H1 (cell line): ENCODE data around the gene CREB1. TPM values are rescaled to one million over a fixed set of nuclear protein-coding genes. Genes with fewer than 3 reads are reported as not detected.

Experiments
- CTCF ChIA-PET: fragments of 300-600 bp; sonication (Branson Sonifier 250); formaldehyde crosslinking; loops from one replicate; lab custom pipeline; 2021; ENCODE audit not compliant: partially characterized antibody; lab: Charles Lee
- POLR2A ChIA-PET: fragments of 300-600 bp; sonication (Branson Sonifier 250); formaldehyde crosslinking; loops from one replicate; lab custom pipeline; 2021; ENCODE audit warnings: inconsistent platforms; ENCODE audit not compliant: partially characterized antibody; lab: Charles Lee
- DNase-seq, 2 experiments: peaks; one replicate each; pipeline versions ENCODE4 v3.0.0 to v3.0.0-alpha.2; 2010 to 2022; ENCODE audit warnings: low spot score in 2 of 2, low read depth in 1 of 2, mixed read lengths in 1 of 2
- FAIRE-seq: peaks from 2 replicates; lab custom pipeline; 2011; peaks lifted over from hg19 to GRCh38; lab: Jason Lieb, UNC
- H2AFZ ChIP-seq: 2 replicates; pipeline ENCODE4 v1.8.1; 2012; ENCODE audit warnings: low read length, inconsistent platforms
- H2AK5ac ChIP-seq: 2 replicates; pipeline ENCODE4 v1.6.1; 2013; ENCODE audit warnings: low read depth, low read length
- H2BK120ac ChIP-seq: replicated peaks from 2 replicates; pipeline ENCODE3; 2013; ENCODE audit warnings: low read depth, low read length, inconsistent platforms
- H2BK12ac ChIP-seq: 2 replicates; pipeline ENCODE4 v1.6.1; 2013; ENCODE audit warnings: low read depth, low read length
- H2BK15ac ChIP-seq: 2 replicates; pipeline ENCODE4 v1.6.1; 2013; ENCODE audit warnings: low read length
- H2BK20ac ChIP-seq: 2 replicates; pipeline ENCODE4 v1.6.1; 2013; ENCODE audit warnings: low read length
- H2BK5ac ChIP-seq: 2 replicates; pipeline ENCODE4 v1.6.1; 2013; ENCODE audit warnings: low read depth, low read length
- H3K14ac ChIP-seq: 2 replicates; pipeline ENCODE4 v1.6.1; 2013; ENCODE audit warnings: inconsistent platforms; ENCODE audit not compliant: insufficient read length
- H3K18ac ChIP-seq: 2 replicates; pipeline ENCODE4 v1.6.1; 2013; ENCODE audit warnings: low read length; ENCODE audit errors: extremely low read depth
- H3K23ac ChIP-seq: 2 replicates; pipeline ENCODE4 v1.6.1; 2013; ENCODE audit warnings: inconsistent platforms; ENCODE audit not compliant: insufficient read length
- H3K23me2 ChIP-seq: 2 replicates; pipeline ENCODE4 v1.6.1; 2013; ENCODE audit warnings: low read depth, low read length
- H3K27ac ChIP-seq: 2 replicates; pipeline ENCODE4 v1.6.1; 2011; ENCODE audit warnings: low read depth, low read length, inconsistent platforms
- H3K27me3 ChIP-seq, 4 experiments: replicated peaks in 1 of 4; 1 replicate in 1 of 4; 2 replicates in 3 of 4; pipeline versions ENCODE4 v1.6.1 to v1.8.1; 2011 to 2013; ENCODE audit warnings: low read length in 3 of 4, mild to moderate bottlenecking in 3 of 4, inconsistent platforms in 2 of 4, mixed read lengths in 2 of 4, moderate library complexity in 1 of 4; ENCODE audit not compliant: control insufficient read depth in 3 of 4, insufficient read depth in 3 of 4; ENCODE audit errors: extremely low read depth in 1 of 4
- H3K36me3 ChIP-seq, 4 experiments: 2 replicates each; pipeline versions ENCODE4 v1.6.1 to v1.8.1; 2011 to 2013; ENCODE audit warnings: mild to moderate bottlenecking in 4 of 4, low read length in 3 of 4, moderate library complexity in 2 of 4, control low read depth in 1 of 4, inconsistent platforms in 1 of 4; ENCODE audit not compliant: insufficient read depth in 4 of 4, control insufficient read depth in 2 of 4
- H3K4ac ChIP-seq: replicated peaks from 2 replicates; pipeline ENCODE3; 2013; ENCODE audit warnings: low read length, low read depth, mixed read lengths, inconsistent platforms; ENCODE audit not compliant: insufficient read length
- H3K4me1 ChIP-seq, 4 experiments: replicated peaks in 1 of 4; 1 replicate in 1 of 4; 2 replicates in 3 of 4; pipeline versions ENCODE4 v1.6.1 to v1.8.1; 2011 to 2013; ENCODE audit warnings: low read length in 3 of 4, inconsistent platforms in 2 of 4, mixed read lengths in 1 of 4; ENCODE audit not compliant: insufficient read depth in 4 of 4, control insufficient read depth in 3 of 4
- H3K4me2 ChIP-seq, 2 experiments: 2 replicates each; pipeline versions ENCODE4 v1.6.1 to v1.8.1; 2011 to 2013; ENCODE audit warnings: low read depth in 2 of 2, low read length in 2 of 2, control low read depth in 1 of 2, inconsistent platforms in 1 of 2, mild to moderate bottlenecking in 1 of 2; ENCODE audit not compliant: insufficient read depth in 1 of 2
- H3K4me3 ChIP-seq, 4 experiments: fragments of 200-600, 300-600 bp in 1 of 4; sonication (generic), shearing (Covaris generic), sonication (Bioruptor Twin) in 1 of 4; 2 replicates each; pipeline versions ENCODE4 v1.5.1 to v1.8.1; 2011 to 2016; ENCODE audit warnings: low read length in 4 of 4, low read depth in 3 of 4, control low read depth in 2 of 4, inconsistent platforms in 2 of 4, mild to moderate bottlenecking in 2 of 4, mixed read lengths in 1 of 4, moderate library complexity in 1 of 4; ENCODE audit not compliant: insufficient read depth in 2 of 4; ENCODE audit errors: extremely low read depth in 1 of 4
- H3K56ac ChIP-seq: replicated peaks from 2 replicates; pipeline ENCODE3; 2013; ENCODE audit warnings: low read depth, mild to moderate bottlenecking, mixed read lengths, low read length, inconsistent platforms; ENCODE audit not compliant: insufficient read length
- H3K79me1 ChIP-seq: 2 replicates; pipeline ENCODE4 v1.6.1; 2013; ENCODE audit warnings: low read depth, low read length, control low read depth
- H3K79me2 ChIP-seq, 2 experiments: 2 replicates each; pipeline versions ENCODE4 v1.6.1 to v1.8.1; 2012 to 2013; ENCODE audit warnings: low read length in 2 of 2, mild to moderate bottlenecking in 2 of 2, inconsistent platforms in 1 of 2; ENCODE audit not compliant: insufficient read depth in 2 of 2, control insufficient read depth in 1 of 2
- H3K9ac ChIP-seq, 4 experiments: replicated peaks in 1 of 4; 1 replicate in 1 of 4; 2 replicates in 3 of 4; pipeline versions ENCODE4 v1.6.1 to v1.8.1; 2011 to 2013; ENCODE audit warnings: low read depth in 3 of 4, low read length in 3 of 4, control low read depth in 2 of 4, mild to moderate bottlenecking in 2 of 4, moderate library complexity in 2 of 4, inconsistent platforms in 1 of 4; ENCODE audit errors: extremely low read depth in 1 of 4
- H3K9me3 ChIP-seq, 2 experiments: 2 replicates each; pipeline versions ENCODE4 v1.6.1 to v1.8.1; 2012 to 2013; ENCODE audit warnings: mild to moderate bottlenecking in 2 of 2, moderate library complexity in 2 of 2, control low read depth in 1 of 2, inconsistent platforms in 1 of 2, low read depth in 1 of 2, low read length in 1 of 2, mixed read lengths in 1 of 2; ENCODE audit not compliant: insufficient read depth in 2 of 2
- H4K20me1 ChIP-seq, 2 experiments: replicated peaks in 1 of 2; 2 replicates each; pipeline versions ENCODE3 to v1.8.1; 2011 to 2013; ENCODE audit warnings: inconsistent platforms in 2 of 2, low read length in 2 of 2, mild to moderate bottlenecking in 1 of 2; ENCODE audit not compliant: insufficient read depth in 2 of 2, control insufficient read depth in 1 of 2
- H4K5ac ChIP-seq: 2 replicates; pipeline ENCODE4 v1.6.1; 2013; ENCODE audit warnings: low read length, low read depth, mixed read lengths, inconsistent platforms; ENCODE audit not compliant: insufficient read length
- H4K8ac ChIP-seq: 2 replicates; pipeline ENCODE4 v1.8.0; 2013; ENCODE audit warnings: mild to moderate bottlenecking, moderate library complexity, low read length, inconsistent platforms; ENCODE audit not compliant: insufficient read depth; ENCODE audit errors: extremely low read depth
- H4K91ac ChIP-seq: replicated peaks from 2 replicates; pipeline ENCODE3; 2013; ENCODE audit warnings: low read length, mixed read lengths, inconsistent platforms; ENCODE audit not compliant: insufficient read length
- CHD2 ChIP-seq: IDR thresholded peaks from 2 replicates; pipeline ENCODE4 v1.6.1; 2012; ENCODE audit warnings: low read length, improper control_type of control experiment
- EZH2 ChIP-seq: fragments of 200-600 bp; sonication (generic); IDR thresholded peaks from 2 replicates; pipeline ENCODE4 v1.7.1; 2012; ENCODE audit warnings: low read depth, mild to moderate bottlenecking, moderate library complexity, low read length, inconsistent platforms; ENCODE audit not compliant: severe bottlenecking
- MAFK ChIP-seq: IDR thresholded peaks from 2 replicates; pipeline ENCODE4 v1.6.1; 2012; ENCODE audit warnings: low read depth, mild to moderate bottlenecking, improper control_type of control experiment, low read length
- POU5F1 ChIP-seq: IDR thresholded peaks from 2 replicates; pipeline ENCODE4 v1.6.1; 2011; ENCODE audit warnings: low read depth, mild to moderate bottlenecking, low read length, moderate library complexity
- RAD21 ChIP-seq, 2 experiments: IDR thresholded peaks in 1 of 2; conservative IDR thresholded peaks in 1 of 2; 2 replicates each; pipeline ENCODE4 v1.6.1; 2011; ENCODE audit warnings: low read depth in 2 of 2, low read length in 2 of 2, improper control_type of control experiment in 1 of 2, inconsistent platforms in 1 of 2, mild to moderate bottlenecking in 1 of 2, moderate library complexity in 1 of 2
- SP4 ChIP-seq: IDR thresholded peaks from 2 replicates; pipeline ENCODE4 v1.6.1; 2012; ENCODE audit warnings: low read length, inconsistent platforms
- YY1 ChIP-seq: IDR thresholded peaks from 2 replicates; pipeline ENCODE4 v1.6.1; 2011; ENCODE audit warnings: low read depth, mild to moderate bottlenecking, low read length
- WGBS, 2 experiments: shearing (Covaris generic) in 1 of 2; methylation state at CpG; one replicate each; pipeline versions ENCODE4 v1.1.6 to v1.1.7; 2013 to 2015; ENCODE audit warnings: low lambda C conversion rate in 2 of 2, mixed read lengths in 2 of 2, inconsistent platforms in 1 of 2, low coverage in 1 of 2, missing lambda C conversion rate in 1 of 2; ENCODE audit not compliant: insufficient replicate concordance in 2 of 2, insufficient coverage in 1 of 2, insufficient read length in 1 of 2; ENCODE audit errors: extremely low coverage in 1 of 2, missing lambda C conversion rate in 1 of 2; 5-methylcytosine and 5-hydroxymethylcytosine counted together
- polyA plus RNA-seq, 7 experiments: library from polyadenylated mRNA; depleted of rRNA in 3 of 7; stranded (reverse) in 5 of 7; unstranded in 2 of 7; fragments of >200 nt in 5 of 7; fragments of 200-250 nt in 2 of 7; gene quantifications; 1 replicate in 5 of 7; 2 replicates in 1 of 7; 4 replicates in 1 of 7; pipeline versions ENCODE4 v1.2.1 to v1.2.3, GENCODE V29; 2011 to 2013; ENCODE audit warnings: missing spikeins in 2 of 7, mixed read lengths in 2 of 7
- total RNA-seq: library from RNA; stranded (reverse); fragmentation: NEBNext Ultra II Directional; extraction: Animal tissue kit (Norgen Biotek cat#: 25700); gene quantifications from 2 replicates; pipeline ENCODE4 v1.2.1, GENCODE V29; 2021

The CREB1 gene
- total and polyA plus RNA-seq, 2 of the 8 experiments (the other 6 are each of a cell fraction or from before 2014, with no cell fraction given): 46.3 to 99.0 TPM

GRCh38 chr2:207541933-207542332 is 12.2 kb downstream of the CREB1 start:
- no peak for FAIRE-seq
- no peak for TF ChIP-seq EZH2
- no peak for TF ChIP-seq SP4
- no peak for TF ChIP-seq POU5F1
- no peak for TF ChIP-seq MAFK
- no peak for TF ChIP-seq YY1
- no peak for TF ChIP-seq CHD2
- no peak for TF ChIP-seq RAD21 (IDR thresholded peaks at IDR 0.05 in 1 of 2, conservative IDR thresholded peaks at IDR 0.05 in 1 of 2; ENCODE audit: low read depth in 2 of 2, low read length in 2 of 2)

More at GRCh38 chr2:207541933-207542332, 12.2 kb downstream of the CREB1 start:
- Histone ChIP-seq H2BK15ac (no peak overlapping the region), H2BK5ac (no peak overlapping the region), H3K79me2 (peaks cover 11 to 99% of the 10 kb centered on the region in 2 experiments), H3K4me2 (no peak overlapping the region), H3K4me3 (no peak overlapping the region), H3K79me1 (no peaks in the 10 kb centered on the region), H2BK12ac (no peak overlapping the region), H3K27ac (no peak overlapping the region), H3K27me3 (no peaks in the 10 kb centered on the region), H4K91ac (no peak overlapping the region), H2BK20ac (no peak overlapping the region), H3K9me3 (no peaks in the 10 kb centered on the region), H3K18ac (no peak overlapping the region), H4K8ac (no peak overlapping the region), H3K4me1 (peaks cover 0 to 4% (median 0%) of the 10 kb centered on the region in 4 experiments; a peak in 2 of 7 replicates), H3K14ac (no peak overlapping the region), H2BK120ac (no peak overlapping the region), H3K36me3 (peaks cover 0 to 7% (median 0%) of the 10 kb centered on the region in 4 experiments; a peak in 1 of 8 replicates), H4K5ac (no peak overlapping the region), H3K9ac (no peak overlapping the region), H3K4ac (no peak overlapping the region), H3K56ac (no peak overlapping the region), H4K20me1 (peaks cover 8 to 17% of the 10 kb centered on the region in 2 experiments), H2AFZ (no peak overlapping the region), H2AK5ac (no peak overlapping the region), H3K23ac (no peak overlapping the region), H3K23me2 (no peaks in the 10 kb centered on the region)
- CTCF ChIA-PET: interaction anchor here (1.5 kb wide), 1 partner anchor 498 kb away, joined by 3 read pairs; no protein-coding TSS in a partner anchor
- DNase-seq: no peak
- WGBS, 2 experiments: 98% methylated on average over 2 of the region's 2 CpGs; no CpG with 5 or more reads in 1 of the 2 experiments
- POLR2A ChIA-PET: interaction anchor here (0.6 to 6.3 kb wide), 3 partner anchors 9 to 1469 kb away, joined by 3 to 51 read pairs (median 3); partner anchors contain the start of gene CREB1
